PFSK-1 (cell line): ENCODE measurements around the gene COL13A1.

ENCODE experiments used
- FOXP2 ChIP-seq: optimal IDR thresholded peaks from 2 replicates; pipeline ENCODE3; 2011; ENCODE audit warnings: borderline replicate concordance, control low read depth, inconsistent platforms; ENCODE audit not compliant: insufficient read depth; ENCODE audit errors: extremely low read length, extremely low read depth
- POLR2AphosphoS5 ChIP-seq: IDR thresholded peaks from 2 replicates; pipeline ENCODE4 v1.6.1; 2012; ENCODE audit warnings: low read depth, mild to moderate bottlenecking, control low read depth, low read length, moderate library complexity
- SIN3A ChIP-seq: IDR thresholded peaks from 2 replicates; pipeline ENCODE4 v1.6.1; 2012; ENCODE audit warnings: mild to moderate bottlenecking, low read length, moderate library complexity, borderline replicate concordance; ENCODE audit not compliant: insufficient read depth
- TAF1 ChIP-seq: IDR thresholded peaks from 2 replicates; pipeline ENCODE4 v1.6.1; 2012; ENCODE audit warnings: low read length, control low read depth, borderline replicate concordance; ENCODE audit not compliant: insufficient read depth
- TF ChIP-seq, protein P1 (sequence below), 2 experiments: IDR thresholded peaks; 2 replicates each; pipeline versions ENCODE4 v1.6.1 to v1.8.0; 2011 to 2012; ENCODE audit warnings: low read depth in 2 of 2, low read length in 2 of 2, control low read depth in 1 of 2, inconsistent platforms in 1 of 2, mild to moderate bottlenecking in 1 of 2, moderate library complexity in 1 of 2; ENCODE audit not compliant: insufficient read depth in 1 of 2

The COL13A1 gene

GRCh38 chr10:69803809-69804208 lies 2.1 kb downstream of the COL13A1 start:
- TF ChIP-seq, protein P1, sequence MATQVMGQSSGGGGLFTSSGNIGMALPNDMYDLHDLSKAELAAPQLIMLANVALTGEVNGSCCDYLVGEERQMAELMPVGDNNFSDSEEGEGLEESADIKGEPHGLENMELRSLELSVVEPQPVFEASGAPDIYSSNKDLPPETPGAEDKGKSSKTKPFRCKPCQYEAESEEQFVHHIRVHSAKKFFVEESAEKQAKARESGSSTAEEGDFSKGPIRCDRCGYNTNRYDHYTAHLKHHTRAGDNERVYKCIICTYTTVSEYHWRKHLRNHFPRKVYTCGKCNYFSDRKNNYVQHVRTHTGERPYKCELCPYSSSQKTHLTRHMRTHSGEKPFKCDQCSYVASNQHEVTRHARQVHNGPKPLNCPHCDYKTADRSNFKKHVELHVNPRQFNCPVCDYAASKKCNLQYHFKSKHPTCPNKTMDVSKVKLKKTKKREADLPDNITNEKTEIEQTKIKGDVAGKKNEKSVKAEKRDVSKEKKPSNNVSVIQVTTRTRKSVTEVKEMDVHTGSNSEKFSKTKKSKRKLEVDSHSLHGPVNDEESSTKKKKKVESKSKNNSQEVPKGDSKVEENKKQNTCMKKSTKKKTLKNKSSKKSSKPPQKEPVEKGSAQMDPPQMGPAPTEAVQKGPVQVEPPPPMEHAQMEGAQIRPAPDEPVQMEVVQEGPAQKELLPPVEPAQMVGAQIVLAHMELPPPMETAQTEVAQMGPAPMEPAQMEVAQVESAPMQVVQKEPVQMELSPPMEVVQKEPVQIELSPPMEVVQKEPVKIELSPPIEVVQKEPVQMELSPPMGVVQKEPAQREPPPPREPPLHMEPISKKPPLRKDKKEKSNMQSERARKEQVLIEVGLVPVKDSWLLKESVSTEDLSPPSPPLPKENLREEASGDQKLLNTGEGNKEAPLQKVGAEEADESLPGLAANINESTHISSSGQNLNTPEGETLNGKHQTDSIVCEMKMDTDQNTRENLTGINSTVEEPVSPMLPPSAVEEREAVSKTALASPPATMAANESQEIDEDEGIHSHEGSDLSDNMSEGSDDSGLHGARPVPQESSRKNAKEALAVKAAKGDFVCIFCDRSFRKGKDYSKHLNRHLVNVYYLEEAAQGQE (IDR thresholded peaks at IDR 0.05; ENCODE audit: insufficient read depth in 1 of 2, low read depth in 2 of 2, low read length in 2 of 2), result no peak
- no peak for TF ChIP-seq FOXP2
- TF ChIP-seq POLR2AphosphoS5, result no peak
- TF ChIP-seq TAF1, result no peak
- TF ChIP-seq SIN3A, result no peak

DNA sequence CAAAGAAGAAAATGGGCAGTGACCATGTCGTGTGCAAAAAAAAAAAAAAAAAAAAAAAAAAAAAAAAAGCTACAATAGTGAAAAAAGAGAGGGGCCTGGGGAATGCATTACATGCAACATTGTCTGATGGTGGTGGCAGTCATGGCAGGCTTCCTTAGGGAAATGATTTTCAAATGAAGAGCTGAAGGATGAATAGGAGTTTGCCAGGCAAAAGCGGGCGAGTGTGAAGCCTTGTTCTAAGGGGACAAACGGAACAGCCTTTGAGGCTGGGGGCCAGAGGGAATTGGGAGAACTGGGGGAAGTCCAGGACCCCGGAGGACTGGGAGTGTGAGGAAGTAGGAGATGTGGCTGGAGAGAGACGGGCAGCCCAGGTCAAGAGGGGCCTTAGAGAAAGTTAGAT lies 3.1 kb downstream of the COL13A1 start:
- TF ChIP-seq FOXP2 (no peak), POLR2AphosphoS5 (no peak), SIN3A (no peak), TAF1 (no peak)
- TF ChIP-seq, protein P1 (IDR thresholded peaks at IDR 0.05; ENCODE audit: insufficient read depth in 1 of 2, low read depth in 2 of 2, low read length in 2 of 2), result no peak

DNA sequence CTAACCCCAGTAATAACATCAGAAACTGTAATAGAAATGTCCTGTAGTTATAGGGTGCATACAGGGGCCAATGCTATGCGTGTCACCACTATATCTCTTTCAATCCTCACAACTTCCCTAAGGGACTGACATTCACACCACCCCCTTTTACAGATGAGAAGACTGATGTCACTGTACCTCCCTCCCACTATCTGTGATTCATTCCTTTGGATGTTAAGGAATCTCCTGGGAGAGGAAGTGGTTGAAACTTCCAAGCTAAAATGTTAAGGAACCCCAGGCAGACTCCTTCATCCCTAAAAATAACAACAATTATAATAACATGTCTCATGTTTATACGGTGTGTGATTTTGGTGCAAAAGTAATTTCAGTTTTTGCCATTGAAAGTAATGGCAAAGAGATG lies 5.4 kb downstream of the COL13A1 start:
- no peak for TF ChIP-seq TAF1
- TF ChIP-seq, protein P1 (IDR thresholded peaks at IDR 0.05; ENCODE audit: insufficient read depth in 1 of 2, low read depth in 2 of 2, low read length in 2 of 2), result no peak
- TF ChIP-seq POLR2AphosphoS5, result no peak
- no peak for TF ChIP-seq SIN3A
- no peak for TF ChIP-seq FOXP2

GRCh38 chr10:69807696-69808095 lies 6.0 kb downstream of the COL13A1 start:
- TF ChIP-seq FOXP2 (no peak), SIN3A (no peak), POLR2AphosphoS5 (no peak), TAF1 (no peak)
- TF ChIP-seq, protein P1 (IDR thresholded peaks at IDR 0.05; ENCODE audit: insufficient read depth in 1 of 2, low read depth in 2 of 2, low read length in 2 of 2), result no peak

DNA sequence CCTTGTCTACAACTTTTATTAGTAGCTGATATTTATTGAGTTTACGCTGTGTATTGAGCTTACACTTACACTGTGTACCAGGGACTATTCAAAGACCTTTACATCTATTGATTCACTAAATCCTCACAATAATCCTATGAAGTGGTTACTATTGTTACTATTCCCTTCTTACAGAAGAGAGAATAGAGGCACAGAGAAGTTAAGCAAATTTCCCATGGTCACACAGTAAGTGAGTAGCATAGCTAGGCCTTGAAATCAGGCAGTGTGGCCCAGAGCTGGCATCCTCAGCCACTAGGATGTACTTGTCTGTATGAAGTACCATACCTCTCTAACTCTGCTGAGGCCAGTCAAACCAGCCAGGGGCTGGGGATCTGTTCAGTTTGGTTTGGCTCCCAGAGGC lies 7.6 kb downstream of the COL13A1 start:
- no peak for TF ChIP-seq SIN3A
- TF ChIP-seq POLR2AphosphoS5, result no peak
- TF ChIP-seq, protein P1 (IDR thresholded peaks at IDR 0.05; ENCODE audit: insufficient read depth in 1 of 2, low read depth in 2 of 2, low read length in 2 of 2), result no peak
- TF ChIP-seq TAF1, result no peak
- no peak for TF ChIP-seq FOXP2
